ENCODE results near the gene TNFSF13B. TPM values are rescaled to one million over a fixed set of nuclear protein-coding genes. Genes with fewer than 3 reads are reported as not detected.

The TNFSF13B gene
- total RNA-seq, 5 donors from 2014 or later (not counting 1 experiment from before 2014, with no cell fraction given): 1.8 to 18.3 (median 4.2) TPM

DNA sequence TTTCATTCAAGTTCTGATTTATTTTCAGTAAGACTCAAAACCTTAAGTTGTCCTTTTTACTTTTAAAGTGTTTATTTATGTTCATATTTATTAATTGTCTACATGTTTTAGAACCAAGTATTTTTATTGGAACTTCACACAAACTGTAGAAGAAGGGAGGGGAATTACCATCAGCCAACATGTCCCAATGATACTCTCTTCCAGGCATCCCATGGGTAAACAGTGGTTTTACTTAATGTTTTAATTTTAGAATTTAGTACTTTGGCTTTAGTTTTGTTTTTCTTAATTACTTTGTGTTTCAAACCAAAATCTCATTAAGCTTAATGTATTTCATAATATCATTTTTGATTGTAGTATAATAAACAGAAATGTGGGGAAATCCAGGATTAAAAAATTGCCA is 5.2 kb downstream of the TNFSF13B start:
- no peaks in the 10 kb centered on the region for H3K36me3 ChIP-seq (ENCODE audit: control insufficient read depth in 2 of 2, extremely low read depth in 1 of 2, insufficient read depth in 1 of 2, low read length in 1 of 2)
- H3K9me3 ChIP-seq: no peaks in the 10 kb centered on the region
- H3K27ac ChIP-seq (ENCODE audit: low read length): no peak overlapping the region
- DNase-seq (no peak), ATAC-seq (replicated peaks in 1 of 4) (no peak)
- peaks cover 12% of the 10 kb centered on the region in 2 experiments for H3K4me1 ChIP-seq (ENCODE audit: control insufficient read depth in 1 of 2, extremely low read depth in 1 of 2, insufficient read depth in 2 of 2, low read length in 2 of 2)
- POLR2A ChIA-PET: no interaction called here
- Mint-ChIP-seq H3K27me3 (no peaks in the 10 kb centered on the region), H3K27ac (no peak overlapping the region), H3K4me1 (peaks cover 17 to 28% (median 23%) of the 10 kb centered on the region in 3 donors), H3K4me3 (no peak overlapping the region), H3K9me3 (no peaks in the 10 kb centered on the region), H3K36me3 (peaks cover 15% of the 10 kb centered on the region)
- no peaks in the 10 kb centered on the region for H3K27me3 ChIP-seq (replicated peaks in 1 of 2; ENCODE audit: control insufficient read depth in 2 of 2, extremely low read depth in 1 of 2, insufficient read depth in 2 of 2, low read length in 1 of 2)
- CTCF ChIA-PET: no interaction called here
- no peak overlapping the region for H3K4me3 ChIP-seq (ENCODE audit: control insufficient read depth in 1 of 2, extremely low read depth in 1 of 2, low read length in 1 of 2)

DNA sequence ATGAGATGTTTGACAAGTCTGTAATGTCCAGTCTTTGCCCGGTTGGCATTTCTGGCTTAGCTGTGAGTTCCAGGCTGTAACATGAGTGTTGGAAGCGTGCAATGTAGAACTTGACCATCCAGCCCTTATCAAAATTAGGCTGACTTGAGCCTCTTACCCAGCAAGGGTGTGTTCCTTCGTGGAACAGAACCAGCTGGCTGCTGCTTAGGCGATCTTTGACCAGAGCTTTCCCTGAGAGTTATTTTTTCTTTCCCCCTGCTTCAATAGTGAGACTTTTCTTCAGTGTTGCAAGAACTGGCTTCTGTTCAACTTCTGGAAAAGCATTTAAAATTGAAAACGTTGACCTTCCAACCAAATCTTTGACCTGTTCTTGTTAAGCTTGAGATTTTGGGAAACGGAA is 6.5 kb downstream of the TNFSF13B start:
- Histone ChIP-seq H3K27ac (ENCODE audit: low read length) (no peak overlapping the region), H3K4me1 (ENCODE audit: control insufficient read depth in 1 of 2, extremely low read depth in 1 of 2, insufficient read depth in 2 of 2, low read length in 2 of 2) (peaks cover 0 to 4% of the 10 kb centered on the region in 2 experiments), H3K36me3 (ENCODE audit: control insufficient read depth in 2 of 2, extremely low read depth in 1 of 2, insufficient read depth in 1 of 2, low read length in 1 of 2) (no peaks in the 10 kb centered on the region), H3K4me3 (ENCODE audit: control insufficient read depth in 1 of 2, extremely low read depth in 1 of 2, low read length in 1 of 2) (no peak overlapping the region), H3K27me3 (replicated peaks in 1 of 2; ENCODE audit: control insufficient read depth in 2 of 2, extremely low read depth in 1 of 2, insufficient read depth in 2 of 2, low read length in 1 of 2) (no peaks in the 10 kb centered on the region), H3K9me3 (no peaks in the 10 kb centered on the region)
- ATAC-seq (replicated peaks in 1 of 4) (no peak), DNase-seq (no peak)
- ChIA-PET CTCF (no interaction called here), POLR2A (no interaction called here)
- H3K9me3 Mint-ChIP-seq: no peaks in the 10 kb centered on the region
- WGBS (ENCODE audit: insufficient coverage): 85% methylated on average over 5 of the region's 6 CpGs
- no peak overlapping the region for H3K4me3 Mint-ChIP-seq
- peaks cover 6 to 15% (median 12%) of the 10 kb centered on the region in 3 donors for H3K4me1 Mint-ChIP-seq
- no peaks in the 10 kb centered on the region for H3K27me3 Mint-ChIP-seq
- H3K27ac Mint-ChIP-seq: peak overlapping the region in 1 of 2 donors; percentile 27
- peaks cover 20% of the 10 kb centered on the region for H3K36me3 Mint-ChIP-seq

DNA sequence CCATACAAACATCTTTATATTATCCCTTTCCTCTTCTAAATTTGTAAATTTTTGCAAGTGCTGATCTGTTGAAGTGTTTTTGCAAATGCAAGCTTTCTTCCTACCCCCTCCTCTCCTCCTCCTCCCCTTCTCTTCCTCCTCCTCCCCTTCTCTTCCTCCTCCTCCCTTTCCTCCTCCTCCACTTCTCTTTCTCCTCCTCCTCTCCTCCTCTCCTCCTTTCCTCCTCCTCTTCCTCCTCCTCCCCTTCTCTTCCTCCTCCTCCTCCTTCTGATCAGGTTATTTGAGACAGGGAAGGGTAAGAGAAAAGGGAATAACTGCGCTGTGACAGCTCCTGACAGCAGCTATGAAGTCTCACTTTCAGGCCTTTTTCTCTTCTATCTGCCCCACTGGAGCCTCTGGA is 8.9 kb downstream of the TNFSF13B start:
- no peak overlapping the region for H3K27ac Mint-ChIP-seq
- H3K4me3 Mint-ChIP-seq: no peak overlapping the region
- Histone ChIP-seq H3K9me3 (no peaks in the 10 kb centered on the region), H3K36me3 (ENCODE audit: control insufficient read depth in 2 of 2, extremely low read depth in 1 of 2, insufficient read depth in 1 of 2, low read length in 1 of 2) (no peaks in the 10 kb centered on the region), H3K27ac (ENCODE audit: low read length) (no peak overlapping the region), H3K27me3 (replicated peaks in 1 of 2; ENCODE audit: control insufficient read depth in 2 of 2, extremely low read depth in 1 of 2, insufficient read depth in 2 of 2, low read length in 1 of 2) (no peaks in the 10 kb centered on the region), H3K4me3 (ENCODE audit: control insufficient read depth in 1 of 2, extremely low read depth in 1 of 2, low read length in 1 of 2) (no peak overlapping the region), H3K4me1 (ENCODE audit: control insufficient read depth in 1 of 2, extremely low read depth in 1 of 2, insufficient read depth in 2 of 2, low read length in 2 of 2) (no peaks in the 10 kb centered on the region)
- ChIA-PET POLR2A (no interaction called here), CTCF (interaction anchor here in 1 of 2 donors (0.5 kb wide), 1 partner anchor 48 kb away, joined by 3 read pairs; no protein-coding TSS in a partner anchor)
- peaks cover 20% of the 10 kb centered on the region for H3K36me3 Mint-ChIP-seq
- ATAC-seq (replicated peaks in 1 of 4): no peak
- DNase-seq: no peak
- no CpG with 5 or more reads among the region's 1 CpG for WGBS (ENCODE audit: insufficient coverage)
- H3K4me1 Mint-ChIP-seq: peaks cover 3 to 4% (median 3%) of the 10 kb centered on the region in 3 donors
- no peaks in the 10 kb centered on the region for H3K9me3 Mint-ChIP-seq
- no peaks in the 10 kb centered on the region for H3K27me3 Mint-ChIP-seq

DNA sequence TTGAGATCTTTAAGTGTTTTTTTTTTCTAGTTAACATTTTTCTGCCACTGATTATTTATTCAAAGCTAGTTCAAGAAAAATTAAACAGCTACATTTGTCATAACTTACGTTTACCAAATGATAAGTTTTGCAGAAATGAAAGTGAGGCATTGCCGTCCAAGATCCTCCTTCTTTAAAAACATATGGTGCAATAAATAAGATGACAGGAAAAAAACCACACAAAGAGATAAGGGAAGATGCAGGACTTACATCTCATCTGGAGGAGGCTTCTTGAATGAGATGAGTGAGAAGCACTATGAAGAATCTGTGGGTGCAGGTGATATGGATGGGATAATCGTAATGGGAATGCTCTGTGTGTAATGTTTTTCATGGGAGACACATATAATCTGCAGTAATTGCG is 12.4 kb downstream of the TNFSF13B start:
- no CpG with 5 or more reads among the region's 4 CpGs for WGBS (ENCODE audit: insufficient coverage)
- H3K4me3 Mint-ChIP-seq: no peak overlapping the region
- ChIA-PET POLR2A (no interaction called here), CTCF (interaction anchor here in 1 of 2 donors (0.7 kb wide), 1 partner anchor 613 kb away, joined by 3 read pairs; no protein-coding TSS in a partner anchor)
- no peak overlapping the region for H3K27ac Mint-ChIP-seq
- Histone ChIP-seq H3K27ac (ENCODE audit: low read length) (no peak overlapping the region), H3K4me3 (ENCODE audit: control insufficient read depth in 1 of 2, extremely low read depth in 1 of 2, low read length in 1 of 2) (no peak overlapping the region), H3K9me3 (no peaks in the 10 kb centered on the region), H3K36me3 (ENCODE audit: control insufficient read depth in 2 of 2, extremely low read depth in 1 of 2, insufficient read depth in 1 of 2, low read length in 1 of 2) (no peaks in the 10 kb centered on the region), H3K4me1 (ENCODE audit: control insufficient read depth in 1 of 2, extremely low read depth in 1 of 2, insufficient read depth in 2 of 2, low read length in 2 of 2) (no peaks in the 10 kb centered on the region), H3K27me3 (replicated peaks in 1 of 2; ENCODE audit: control insufficient read depth in 2 of 2, extremely low read depth in 1 of 2, insufficient read depth in 2 of 2, low read length in 1 of 2) (no peaks in the 10 kb centered on the region)
- no peaks in the 10 kb centered on the region for H3K9me3 Mint-ChIP-seq
- no peaks in the 10 kb centered on the region for H3K4me1 Mint-ChIP-seq
- DNase-seq: no peak
- no peak for ATAC-seq (replicated peaks in 1 of 4)
- H3K27me3 Mint-ChIP-seq: no peaks in the 10 kb centered on the region
- peaks cover 17% of the 10 kb centered on the region for H3K36me3 Mint-ChIP-seq

DNA sequence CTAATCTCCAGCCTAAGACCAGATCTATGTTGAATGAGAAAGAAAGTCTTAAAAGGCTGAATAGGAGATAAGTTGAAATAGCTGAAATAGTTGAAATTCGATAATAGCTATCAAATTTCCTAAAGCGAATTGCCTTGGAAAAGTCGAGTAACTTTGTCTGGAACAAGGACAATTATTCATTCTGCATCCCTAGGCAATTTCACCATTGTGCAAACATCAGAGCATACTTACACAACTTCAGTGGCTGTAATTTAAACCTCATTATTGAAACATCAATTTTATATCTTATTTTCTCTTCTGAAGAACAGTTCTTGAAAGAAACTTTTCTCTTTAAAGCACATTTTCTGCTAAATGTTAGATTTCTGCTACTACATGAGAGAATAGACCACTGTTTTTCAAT is 13.6 kb downstream of the TNFSF13B start:
- ChIA-PET CTCF (interaction anchor here in 1 of 2 donors (0.6 kb wide), 1 partner anchor 55 kb away, joined by 3 read pairs; no protein-coding TSS in a partner anchor), POLR2A (no interaction called here)
- H3K27me3 Mint-ChIP-seq: no peaks in the 10 kb centered on the region

DNA sequence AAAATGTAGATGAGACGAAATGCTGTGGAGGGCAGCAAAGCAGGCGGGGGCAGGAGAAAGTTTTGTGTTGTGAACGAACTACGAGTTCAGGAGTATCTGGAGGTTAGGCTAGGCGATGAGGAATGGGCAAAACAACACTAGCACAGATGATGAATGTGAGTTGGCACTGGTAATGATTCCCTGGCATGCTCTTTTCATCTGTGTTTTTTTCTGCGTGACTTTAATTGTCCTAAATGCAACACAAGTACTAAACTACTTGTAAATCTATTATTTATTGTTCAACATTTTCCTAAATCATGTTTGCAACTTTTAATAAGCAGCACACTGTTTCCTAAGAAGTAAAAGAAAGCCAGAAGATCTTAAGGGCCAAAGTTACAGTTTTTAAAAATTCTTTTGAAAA is 19.2 kb downstream of the TNFSF13B start:
- no peak overlapping the region for H3K27ac Mint-ChIP-seq
- Histone ChIP-seq H3K9me3 (no peaks in the 10 kb centered on the region), H3K27ac (ENCODE audit: low read length) (no peak overlapping the region), H3K4me1 (ENCODE audit: control insufficient read depth in 1 of 2, extremely low read depth in 1 of 2, insufficient read depth in 2 of 2, low read length in 2 of 2) (no peaks in the 10 kb centered on the region), H3K27me3 (replicated peaks in 1 of 2; ENCODE audit: control insufficient read depth in 2 of 2, extremely low read depth in 1 of 2, insufficient read depth in 2 of 2, low read length in 1 of 2) (no peaks in the 10 kb centered on the region), H3K4me3 (ENCODE audit: control insufficient read depth in 1 of 2, extremely low read depth in 1 of 2, low read length in 1 of 2) (no peak overlapping the region), H3K36me3 (ENCODE audit: control insufficient read depth in 2 of 2, extremely low read depth in 1 of 2, insufficient read depth in 1 of 2, low read length in 1 of 2) (no peaks in the 10 kb centered on the region)
- POLR2A ChIA-PET: interaction anchor here in 1 of 2 donors (0.8 kb wide), 1 partner anchor 743 kb away, joined by 3 read pairs; no protein-coding TSS in a partner anchor
- H3K27me3 Mint-ChIP-seq: no peaks in the 10 kb centered on the region
- H3K36me3 Mint-ChIP-seq: peaks cover 6% of the 10 kb centered on the region
- WGBS (ENCODE audit: insufficient coverage): 100% methylated on average over 2 of the region's 6 CpGs
- ATAC-seq (replicated peaks in 1 of 4) (no peak), DNase-seq (no peak)
- H3K9me3 Mint-ChIP-seq: no peaks in the 10 kb centered on the region
- CTCF ChIA-PET: interaction anchor here in 1 of 2 donors (0.6 kb wide), 1 partner anchor 277 kb away, joined by 3 read pairs; no protein-coding TSS in a partner anchor
- H3K4me1 Mint-ChIP-seq: peaks cover 0 to 4% (median 0%) of the 10 kb centered on the region in 3 donors
- H3K4me3 Mint-ChIP-seq: no peak overlapping the region

More for the DNA sequence above, 13.6 kb downstream of the TNFSF13B start:
- H3K9me3 Mint-ChIP-seq: no peaks in the 10 kb centered on the region
- no peaks in the 10 kb centered on the region for H3K27me3 ChIP-seq (replicated peaks in 1 of 2; ENCODE audit: control insufficient read depth in 2 of 2, extremely low read depth in 1 of 2, insufficient read depth in 2 of 2, low read length in 1 of 2)
- DNase-seq (no peak), ATAC-seq (replicated peaks in 1 of 4) (no peak)
- H3K36me3 ChIP-seq (ENCODE audit: control insufficient read depth in 2 of 2, extremely low read depth in 1 of 2, insufficient read depth in 1 of 2, low read length in 1 of 2): no peaks in the 10 kb centered on the region
- H3K9me3 ChIP-seq: no peaks in the 10 kb centered on the region
- H3K4me1 Mint-ChIP-seq: no peaks in the 10 kb centered on the region
- no peak overlapping the region for H3K27ac Mint-ChIP-seq
- WGBS (ENCODE audit: insufficient coverage): no CpG with 5 or more reads among the region's 3 CpGs
- peaks cover 20% of the 10 kb centered on the region for H3K36me3 Mint-ChIP-seq
- no peaks in the 10 kb centered on the region for H3K4me1 ChIP-seq (ENCODE audit: control insufficient read depth in 1 of 2, extremely low read depth in 1 of 2, insufficient read depth in 2 of 2, low read length in 2 of 2)
- no peak overlapping the region for H3K4me3 ChIP-seq (ENCODE audit: control insufficient read depth in 1 of 2, extremely low read depth in 1 of 2, low read length in 1 of 2)
- no peak overlapping the region for H3K4me3 Mint-ChIP-seq
- no peak overlapping the region for H3K27ac ChIP-seq (ENCODE audit: low read length)

DNA sequence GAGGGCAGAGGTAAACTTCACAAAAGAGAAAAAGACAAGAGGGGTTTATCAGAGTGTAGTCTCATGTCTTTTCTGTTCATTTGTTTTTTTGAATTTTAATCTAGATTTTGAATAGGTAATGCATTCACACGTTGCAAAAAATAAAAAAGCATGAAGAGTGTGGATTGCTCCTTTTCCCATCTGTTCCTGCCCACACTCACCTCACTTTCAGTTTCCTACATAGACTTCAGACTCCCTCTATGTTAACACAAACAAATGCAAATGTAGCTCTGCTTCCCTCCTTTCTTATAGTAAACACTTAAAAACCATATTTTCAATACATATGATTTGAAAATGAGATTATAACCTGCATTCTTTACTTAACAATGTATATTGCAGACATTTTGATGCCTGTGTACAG is 20.3 kb downstream of the TNFSF13B start:
- ATAC-seq (replicated peaks in 1 of 4) (no peak), DNase-seq (no peak)
- Mint-ChIP-seq H3K27me3 (no peaks in the 10 kb centered on the region), H3K9me3 (no peaks in the 10 kb centered on the region), H3K4me3 (no peak overlapping the region), H3K27ac (no peak overlapping the region), H3K36me3 (peaks cover 8% of the 10 kb centered on the region), H3K4me1 (peaks cover 0 to 4% (median 0%) of the 10 kb centered on the region in 3 donors)
- Histone ChIP-seq H3K27me3 (replicated peaks in 1 of 2; ENCODE audit: control insufficient read depth in 2 of 2, extremely low read depth in 1 of 2, insufficient read depth in 2 of 2, low read length in 1 of 2) (no peaks in the 10 kb centered on the region), H3K4me1 (ENCODE audit: control insufficient read depth in 1 of 2, extremely low read depth in 1 of 2, insufficient read depth in 2 of 2, low read length in 2 of 2) (no peaks in the 10 kb centered on the region), H3K36me3 (ENCODE audit: control insufficient read depth in 2 of 2, extremely low read depth in 1 of 2, insufficient read depth in 1 of 2, low read length in 1 of 2) (no peaks in the 10 kb centered on the region), H3K27ac (ENCODE audit: low read length) (no peak overlapping the region), H3K9me3 (no peaks in the 10 kb centered on the region), H3K4me3 (ENCODE audit: control insufficient read depth in 1 of 2, extremely low read depth in 1 of 2, low read length in 1 of 2) (no peak overlapping the region)
- ChIA-PET POLR2A (no interaction called here), CTCF (no interaction called here)
- no CpG with 5 or more reads among the region's 1 CpG for WGBS (ENCODE audit: insufficient coverage)
